ENCODE data around the gene TEAD3. TPM values are rescaled to one million over a fixed set of nuclear protein-coding genes. Genes with fewer than 3 reads are reported as not detected.

TEAD3 gene
- total and polyA plus RNA-seq, 4 donors, result 1.9 to 6.8 (median 4.5) TPM

DNA sequence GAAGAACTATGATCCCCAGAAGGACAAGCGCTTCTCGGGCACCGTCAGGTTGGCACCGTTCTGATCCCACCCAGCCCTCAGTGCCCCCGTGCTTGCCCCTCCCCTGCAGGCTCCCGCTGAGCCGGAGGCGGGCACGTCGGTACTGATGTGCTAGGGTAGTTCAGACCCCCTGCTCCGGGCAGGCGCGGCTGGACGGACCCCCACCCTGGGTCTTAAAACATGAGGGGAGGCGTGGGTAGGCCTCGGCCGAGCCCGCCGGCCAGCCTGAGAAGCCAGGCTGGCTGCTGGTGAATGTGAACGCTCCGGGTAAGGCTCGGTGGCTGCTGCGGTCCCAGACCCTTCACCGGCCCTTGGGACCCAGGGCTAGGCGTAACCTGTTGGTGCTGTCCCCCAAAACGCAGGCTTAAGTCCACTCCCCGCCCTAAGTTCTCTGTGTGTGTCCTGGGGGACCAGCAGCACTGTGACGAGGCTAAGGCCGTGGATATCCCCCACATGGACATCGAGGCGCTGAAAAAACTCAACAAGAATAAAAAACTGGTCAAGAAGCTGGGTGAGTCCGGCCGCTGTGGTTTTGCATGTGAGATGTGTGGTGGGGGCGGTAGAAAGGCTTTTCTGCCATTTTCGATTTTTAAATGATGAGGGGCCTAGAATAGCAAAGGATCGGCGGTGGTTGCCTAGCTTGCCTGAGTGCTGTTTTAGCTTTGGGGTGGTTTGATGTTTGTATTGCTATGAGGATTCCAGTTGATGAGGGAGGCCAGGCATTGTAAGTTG lies 27.7 kb downstream of the TEAD3 start:
- peak overlapping the region; percentile 53 to 79 for H3K9ac ChIP-seq (ENCODE audit: low read depth in 1 of 2, low read length in 2 of 2)
- H3K4me1 ChIP-seq (ENCODE audit: control insufficient read depth in 4 of 4, insufficient read depth in 4 of 4, low read length in 3 of 4), result peaks cover 0 to 24% (median 16%) of the 10 kb centered on the region in 4 donors
- no peak for DNase-seq (ENCODE audit: low spot score)
- peak overlapping the region; percentile 82 to 91 (median 86) for H3K4me3 ChIP-seq (ENCODE audit: low read depth in 1 of 3, low read length in 3 of 3)
- TF ChIP-seq HNF4A (conservative IDR thresholded peaks at IDR 0.05) (no peak), HNF4G (IDR thresholded peaks at IDR 0.05) (no peak), FOXA2 (IDR thresholded peaks at IDR 0.05) (no peak), REST (IDR thresholded peaks at IDR 0.05) (no peak), FOXA1 (IDR thresholded peaks at IDR 0.05) (no peak), NR2F2 (IDR thresholded peaks at IDR 0.05) (no peak), TAF1 (conservative IDR thresholded peaks at IDR 0.05) (no peak), MAX (IDR thresholded peaks at IDR 0.05) (no peak)
- TF ChIP-seq, protein P1, sequence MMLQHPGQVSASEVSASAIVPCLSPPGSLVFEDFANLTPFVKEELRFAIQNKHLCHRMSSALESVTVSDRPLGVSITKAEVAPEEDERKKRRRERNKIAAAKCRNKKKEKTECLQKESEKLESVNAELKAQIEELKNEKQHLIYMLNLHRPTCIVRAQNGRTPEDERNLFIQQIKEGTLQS (IDR thresholded peaks at IDR 0.05), result no peak
- no peaks in the 10 kb centered on the region for H3K27me3 ChIP-seq (ENCODE audit: control insufficient read depth in 4 of 4, insufficient read depth in 4 of 4, low read length in 3 of 4)
- H3K27ac ChIP-seq (ENCODE audit: low read depth in 1 of 2, low read length in 2 of 2), result peak overlapping the region; percentile 76 to 86
- WGBS, result 22% methylated on average over 37 of the region's 37 CpGs
- peaks cover 2 to 29% (median 21%) of the 10 kb centered on the region in 4 donors for H3K36me3 ChIP-seq (ENCODE audit: control insufficient read depth in 4 of 4, insufficient read depth in 3 of 4, low read depth in 1 of 4, low read length in 3 of 4)
- H3K9me3 ChIP-seq (ENCODE audit: control insufficient read depth in 4 of 4, low read length in 3 of 4), result no peaks in the 10 kb centered on the region

DNA sequence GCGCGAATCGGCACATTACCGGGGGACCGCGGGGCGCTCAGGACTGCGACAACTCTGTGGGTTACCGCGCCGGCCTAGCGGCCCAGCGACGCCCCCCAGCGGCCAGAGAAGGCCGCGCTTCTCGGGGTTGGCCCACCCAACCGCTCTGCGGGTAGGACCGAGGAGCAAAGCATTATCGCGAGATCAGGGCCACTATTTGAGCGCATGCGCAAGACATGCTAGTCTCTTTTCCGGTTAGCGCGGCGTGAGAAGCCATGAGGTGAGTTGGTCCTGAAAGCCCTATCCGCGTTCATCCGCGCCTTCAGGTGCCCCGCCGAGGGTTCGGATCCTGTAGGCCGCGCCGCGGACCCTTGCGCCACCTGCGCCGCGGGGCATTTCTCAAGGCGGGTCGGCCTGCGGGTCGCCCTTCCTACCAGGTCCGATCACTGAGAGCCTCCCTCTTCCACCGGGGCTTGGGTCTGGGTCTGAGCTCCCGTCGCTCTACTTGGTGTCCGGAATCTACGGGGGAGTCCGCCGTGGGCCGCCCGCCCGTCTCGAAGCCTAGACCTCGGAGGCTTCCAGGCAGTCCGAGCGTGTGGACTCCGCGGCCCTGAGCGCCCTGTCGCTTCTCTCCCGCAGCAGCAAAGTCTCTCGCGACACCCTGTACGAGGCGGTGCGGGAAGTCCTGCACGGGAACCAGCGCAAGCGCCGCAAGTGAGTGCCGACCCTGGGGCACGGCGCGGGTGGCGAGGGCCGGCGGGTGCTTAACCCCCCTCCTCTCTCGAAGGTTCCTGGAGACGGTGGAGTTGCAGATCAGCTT lies 28.5 kb downstream of the TEAD3 start, which contains the start of gene RPL10A:
Gene RPL10A, plus strand, starts transcription at position 221 of the 799 bp plus-strand sequence. Its CDS starts 34 bp downstream, at position 255.
- peak; percentile 92 for DNase-seq (ENCODE audit: low spot score)
- H3K9ac ChIP-seq (ENCODE audit: low read depth in 1 of 2, low read length in 2 of 2), result peak within 1 kb of the TSS; percentile 79 to 81
- H3K4me1 ChIP-seq (ENCODE audit: control insufficient read depth in 4 of 4, insufficient read depth in 4 of 4, low read length in 3 of 4), result peaks cover 0 to 24% (median 16%) of the 10 kb centered on the region in 4 donors
- H3K9me3 ChIP-seq (ENCODE audit: control insufficient read depth in 4 of 4, low read length in 3 of 4), result no peaks in the 10 kb centered on the region
- peaks cover 2 to 29% (median 19%) of the 10 kb centered on the region in 4 donors for H3K36me3 ChIP-seq (ENCODE audit: control insufficient read depth in 4 of 4, insufficient read depth in 3 of 4, low read depth in 1 of 4, low read length in 3 of 4)
- WGBS, result under 1% methylated on average over 86 of the region's 86 CpGs
- H3K27me3 ChIP-seq (ENCODE audit: control insufficient read depth in 4 of 4, insufficient read depth in 4 of 4, low read length in 3 of 4), result no peaks in the 10 kb centered on the region
- H3K4me3 ChIP-seq (ENCODE audit: low read depth in 1 of 3, low read length in 3 of 3), result peak within 1 kb of the TSS; percentile 82 to 91 (median 86)
- H3K27ac ChIP-seq (ENCODE audit: low read depth in 1 of 2, low read length in 2 of 2), result peak within 1 kb of the TSS; percentile 76 to 86
- TF ChIP-seq HNF4G (IDR thresholded peaks at IDR 0.05) (no peak), NR2F2 (IDR thresholded peaks at IDR 0.05) (peak; percentile 9), RAD21 (IDR thresholded peaks at IDR 0.05) (peak; percentile 90 to 93), JUND (IDR thresholded peaks at IDR 0.05) (no peak), MAX (IDR thresholded peaks at IDR 0.05) (peak; percentile 82), ZBTB33 (IDR thresholded peaks at IDR 0.05) (peak; percentile 99), REST (IDR thresholded peaks at IDR 0.05) (peak; percentile 96), HNF4A (conservative IDR thresholded peaks at IDR 0.05) (no peak), SP1 (IDR thresholded peaks at IDR 0.05) (peak; percentile 62), TAF1 (conservative IDR thresholded peaks at IDR 0.05) (peak; percentile 98), FOXA1 (IDR thresholded peaks at IDR 0.05) (no peak), RXRA (IDR thresholded peaks at IDR 0.05) (peak in 1 of 2 donors; percentile 16), EGR1 (IDR thresholded peaks at IDR 0.05; ENCODE audit: low read depth in 2 of 2) (no peak), GABPA (IDR thresholded peaks at IDR 0.05 in 1 of 2, conservative IDR thresholded peaks at IDR 0.05 in 1 of 2) (peak in 1 of 2 donors; percentile 22)
- TF ChIP-seq, protein P2, sequence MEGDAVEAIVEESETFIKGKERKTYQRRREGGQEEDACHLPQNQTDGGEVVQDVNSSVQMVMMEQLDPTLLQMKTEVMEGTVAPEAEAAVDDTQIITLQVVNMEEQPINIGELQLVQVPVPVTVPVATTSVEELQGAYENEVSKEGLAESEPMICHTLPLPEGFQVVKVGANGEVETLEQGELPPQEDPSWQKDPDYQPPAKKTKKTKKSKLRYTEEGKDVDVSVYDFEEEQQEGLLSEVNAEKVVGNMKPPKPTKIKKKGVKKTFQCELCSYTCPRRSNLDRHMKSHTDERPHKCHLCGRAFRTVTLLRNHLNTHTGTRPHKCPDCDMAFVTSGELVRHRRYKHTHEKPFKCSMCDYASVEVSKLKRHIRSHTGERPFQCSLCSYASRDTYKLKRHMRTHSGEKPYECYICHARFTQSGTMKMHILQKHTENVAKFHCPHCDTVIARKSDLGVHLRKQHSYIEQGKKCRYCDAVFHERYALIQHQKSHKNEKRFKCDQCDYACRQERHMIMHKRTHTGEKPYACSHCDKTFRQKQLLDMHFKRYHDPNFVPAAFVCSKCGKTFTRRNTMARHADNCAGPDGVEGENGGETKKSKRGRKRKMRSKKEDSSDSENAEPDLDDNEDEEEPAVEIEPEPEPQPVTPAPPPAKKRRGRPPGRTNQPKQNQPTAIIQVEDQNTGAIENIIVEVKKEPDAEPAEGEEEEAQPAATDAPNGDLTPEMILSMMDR (IDR thresholded peaks at IDR 0.05; ENCODE audit: low read depth, low read length, missing input control), result peak; percentile 98

Measured in liver (tissue), 9 donors.